Measurements from ENCODE around the gene NOC4L.

The NOC4L gene

GRCh38 chr12:132190834-132191500 lies 46.7 kb downstream of the NOC4L start:
- H3K27ac ChIP-seq (ENCODE audit: low read depth, low read length) = no peak overlapping the region
- H3K4me2 ChIP-seq (ENCODE audit: low read depth, low read length, poor library complexity, severe bottlenecking) = no peak overlapping the region
- no peak overlapping the region for H2AFZ ChIP-seq (ENCODE audit: low read depth, low read length, severe bottlenecking)
- TF ChIP-seq CTCF (IDR thresholded peaks at IDR 0.05; ENCODE audit: insufficient read depth, low read length, poor library complexity, severe bottlenecking) = no peak
- TF ChIP-seq EZH2phosphoT487 (conservative IDR thresholded peaks at IDR 0.05; ENCODE audit: low read length) = no peak
- H4K20me1 ChIP-seq (ENCODE audit: low read depth, low read length) = no peaks in the 10 kb centered on the region
- no peaks in the 10 kb centered on the region for H3K27me3 ChIP-seq (ENCODE audit: low read length)
- no peaks in the 10 kb centered on the region for H3K9me2 ChIP-seq (replicated peaks; ENCODE audit: insufficient read depth, low read length)
- no peak overlapping the region for H3K4me3 ChIP-seq (ENCODE audit: insufficient read depth, low read length, poor library complexity, severe bottlenecking)
- H3F3A ChIP-seq (ENCODE audit: insufficient read depth) = no peaks in the 10 kb centered on the region
- no peaks in the 10 kb centered on the region for H3K79me2 ChIP-seq (ENCODE audit: insufficient read depth, low read length)
- no peaks in the 10 kb centered on the region for H3K36me3 ChIP-seq (ENCODE audit: low read length)
- H3K9ac ChIP-seq (ENCODE audit: low read length) = no peak overlapping the region
- H3K9me3 ChIP-seq (ENCODE audit: insufficient read depth, low read length) = peaks cover 12% of the 10 kb centered on the region; the same call in 1 of the 2 replicates

GRCh38 chr12:132191715-132192553 lies 47.7 kb downstream of the NOC4L start:
- Histone ChIP-seq H3K27me3 (ENCODE audit: low read length) (no peaks in the 10 kb centered on the region), H3K36me3 (ENCODE audit: low read length) (no peaks in the 10 kb centered on the region), H4K20me1 (ENCODE audit: low read depth, low read length) (no peaks in the 10 kb centered on the region), H2AFZ (ENCODE audit: low read depth, low read length, severe bottlenecking) (no peak overlapping the region), H3K4me3 (ENCODE audit: insufficient read depth, low read length, poor library complexity, severe bottlenecking) (no peak overlapping the region), H3K9me2 (replicated peaks; ENCODE audit: insufficient read depth, low read length) (no peaks in the 10 kb centered on the region), H3K9me3 (ENCODE audit: insufficient read depth, low read length) (peaks cover 12% of the 10 kb centered on the region; the same call in 1 of the 2 replicates), H3K9ac (ENCODE audit: low read length) (no peak overlapping the region), H3K27ac (ENCODE audit: low read depth, low read length) (no peak overlapping the region), H3K4me2 (ENCODE audit: low read depth, low read length, poor library complexity, severe bottlenecking) (no peak overlapping the region), H3F3A (ENCODE audit: insufficient read depth) (no peaks in the 10 kb centered on the region), H3K79me2 (ENCODE audit: insufficient read depth, low read length) (no peaks in the 10 kb centered on the region)
- TF ChIP-seq EZH2phosphoT487 (conservative IDR thresholded peaks at IDR 0.05; ENCODE audit: low read length) (no peak), CTCF (IDR thresholded peaks at IDR 0.05; ENCODE audit: insufficient read depth, low read length, poor library complexity, severe bottlenecking) (no peak)

GRCh38 chr12:132194056-132194455 lies 49.8 kb downstream of the NOC4L start:
- TF ChIP-seq EZH2phosphoT487 (conservative IDR thresholded peaks at IDR 0.05; ENCODE audit: low read length) = no peak
- H3K27ac ChIP-seq (ENCODE audit: low read depth, low read length) = no peak overlapping the region
- no peaks in the 10 kb centered on the region for H3K27me3 ChIP-seq (ENCODE audit: low read length)

More at GRCh38 chr12:132194056-132194455, 49.8 kb downstream of the NOC4L start:
- Histone ChIP-seq H4K20me1 (ENCODE audit: low read depth, low read length) (no peaks in the 10 kb centered on the region), H3K36me3 (ENCODE audit: low read length) (no peaks in the 10 kb centered on the region), H3K4me3 (ENCODE audit: insufficient read depth, low read length, poor library complexity, severe bottlenecking) (no peak overlapping the region), H3F3A (ENCODE audit: insufficient read depth) (no peaks in the 10 kb centered on the region), H2AFZ (ENCODE audit: low read depth, low read length, severe bottlenecking) (no peak overlapping the region), H3K9me2 (replicated peaks; ENCODE audit: insufficient read depth, low read length) (no peaks in the 10 kb centered on the region), H3K79me2 (ENCODE audit: insufficient read depth, low read length) (no peaks in the 10 kb centered on the region), H3K9ac (ENCODE audit: low read length) (no peak overlapping the region), H3K4me2 (ENCODE audit: low read depth, low read length, poor library complexity, severe bottlenecking) (no peak overlapping the region), H3K9me3 (ENCODE audit: insufficient read depth, low read length) (peaks cover 12% of the 10 kb centered on the region; the same call in 1 of the 2 replicates)

Data from SU-DHL-6 (cell line).